ENCODE data around the gene FAM193A.
"Not testable (repeated sequence)": the region's sequence is repeated elsewhere in the genome, so short reads cannot be mapped to it uniquely, and the experiment has no call there.

Gene FAM193A

GRCh38 chr4:2733844-2734574 lies 197.6 kb downstream of the FAM193A start:
- Histone ChIP-seq H2BK120ac (ENCODE audit: low read depth, low read length) (no peak overlapping the region), H3K23ac (ENCODE audit: low read length in 2 of 2) (no peak overlapping the region), H2BK12ac (ENCODE audit: low read length in 2 of 2) (no peak overlapping the region), H3K79me1 (replicated peaks; ENCODE audit: low read length, poor library complexity, severe bottlenecking) (peaks cover 11% of the 10 kb centered on the region), H3K27ac (ENCODE audit: low read length, poor library complexity, severe bottlenecking) (no peak overlapping the region), H3K4me2 (ENCODE audit: low read length, poor library complexity, severe bottlenecking) (no peak overlapping the region), H3K36me3 (ENCODE audit: control insufficient read depth in 1 of 2, insufficient read depth in 2 of 2, low read depth in 1 of 2, low read length in 2 of 2) (peaks cover 39 to 50% of the 10 kb centered on the region in 2 experiments), H2AFZ (ENCODE audit: low read depth, low read length) (no peak overlapping the region), H2BK5ac (ENCODE audit: low read depth, low read length, poor library complexity, severe bottlenecking) (no peak overlapping the region), H3K4ac (ENCODE audit: low read depth in 1 of 2, low read length in 2 of 2) (no peak overlapping the region), H4K91ac (ENCODE audit: low read length) (no peak overlapping the region), H3K9me3 (ENCODE audit: control insufficient read depth, low read length) (peaks cover 11% of the 10 kb centered on the region), H3K4me1 (ENCODE audit: control insufficient read depth, insufficient read depth, low read depth, low read length) (peaks cover 5% of the 10 kb centered on the region), H3K9ac (ENCODE audit: low read length) (no peak overlapping the region), H3K14ac (ENCODE audit: low read length in 2 of 2) (no peak overlapping the region), H3K27me3 (ENCODE audit: control insufficient read depth in 1 of 2, insufficient read depth in 1 of 2, low read length in 2 of 2) (no peaks in the 10 kb centered on the region), H3K18ac (ENCODE audit: low read depth in 1 of 2, low read length in 2 of 2) (no peak overlapping the region), H2BK15ac (ENCODE audit: low read depth, poor library complexity, severe bottlenecking) (no peak overlapping the region), H2AK5ac (ENCODE audit: low read length, severe bottlenecking) (no peak overlapping the region), H4K8ac (ENCODE audit: low read length) (peak overlapping the region; percentile 47), H3K4me3 (ENCODE audit: insufficient read depth in 1 of 2, low read depth in 1 of 2, low read length in 2 of 2) (no peak overlapping the region)
- 100% methylated on average over 1 of the region's 2 CpGs for WGBS
- no peak for DNase-seq

GRCh38 chr4:2734612-2735011 lies 198.2 kb downstream of the FAM193A start:
- no peak overlapping the region for H2AK5ac ChIP-seq (ENCODE audit: low read length, severe bottlenecking)

DNA sequence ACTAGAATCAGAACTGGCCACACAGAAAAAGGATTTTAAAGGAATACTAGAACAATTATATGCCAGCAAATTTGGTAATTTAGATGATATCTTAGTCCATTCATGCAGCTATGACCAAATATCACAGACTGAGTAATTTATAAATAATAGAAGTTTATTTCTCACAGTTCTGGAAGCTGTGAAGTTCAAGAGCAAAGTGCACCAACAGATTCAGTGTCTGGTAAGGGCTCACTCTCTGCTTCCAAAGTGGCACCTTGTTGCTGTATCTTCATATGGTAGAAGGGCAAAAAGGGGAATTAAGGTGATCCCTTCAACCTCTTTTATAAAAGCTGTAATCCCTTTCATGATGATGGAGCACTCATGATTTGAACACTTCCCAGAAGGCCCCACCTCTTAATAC lies 199.4 kb downstream of the FAM193A start:
- no peak overlapping the region for H3K9ac ChIP-seq (ENCODE audit: low read length)
- peaks cover 11% of the 10 kb centered on the region for H3K9me3 ChIP-seq (ENCODE audit: control insufficient read depth, low read length)
- H3K36me3 ChIP-seq (ENCODE audit: control insufficient read depth in 1 of 2, insufficient read depth in 2 of 2, low read depth in 1 of 2, low read length in 2 of 2): peaks cover 28 to 43% of the 10 kb centered on the region in 2 experiments
- H3K14ac ChIP-seq (ENCODE audit: low read length in 2 of 2): no peak overlapping the region
- H3K4ac ChIP-seq (ENCODE audit: low read depth in 1 of 2, low read length in 2 of 2): no peak overlapping the region
- H3K4me2 ChIP-seq (ENCODE audit: low read length, poor library complexity, severe bottlenecking): no peak overlapping the region
- H3K4me3 ChIP-seq (ENCODE audit: insufficient read depth in 1 of 2, low read depth in 1 of 2, low read length in 2 of 2): no peak overlapping the region
- no peak overlapping the region for H2BK120ac ChIP-seq (ENCODE audit: low read depth, low read length)
- no peaks in the 10 kb centered on the region for H3K27me3 ChIP-seq (ENCODE audit: control insufficient read depth in 1 of 2, insufficient read depth in 1 of 2, low read length in 2 of 2)
- no peak overlapping the region for H3K27ac ChIP-seq (ENCODE audit: low read length, poor library complexity, severe bottlenecking)
- H2BK12ac ChIP-seq (ENCODE audit: low read length in 2 of 2): no peak overlapping the region
- no peak overlapping the region for H3K18ac ChIP-seq (ENCODE audit: low read depth in 1 of 2, low read length in 2 of 2)
- no peak overlapping the region for H2BK15ac ChIP-seq (ENCODE audit: low read depth, poor library complexity, severe bottlenecking)
- H2AK5ac ChIP-seq (ENCODE audit: low read length, severe bottlenecking): no peak overlapping the region
- no peak overlapping the region for H4K91ac ChIP-seq (ENCODE audit: low read length)
- H2AFZ ChIP-seq (ENCODE audit: low read depth, low read length): no peak overlapping the region
- no peak overlapping the region for H4K8ac ChIP-seq (ENCODE audit: low read length)
- H2BK5ac ChIP-seq (ENCODE audit: low read depth, low read length, poor library complexity, severe bottlenecking): no peak overlapping the region
- no peak for DNase-seq
- no peak overlapping the region for H3K23ac ChIP-seq (ENCODE audit: low read length in 2 of 2)
- peaks cover 7% of the 10 kb centered on the region for H3K79me1 ChIP-seq (replicated peaks; ENCODE audit: low read length, poor library complexity, severe bottlenecking)
- H3K4me1 ChIP-seq (ENCODE audit: control insufficient read depth, insufficient read depth, low read depth, low read length): peaks cover 5% of the 10 kb centered on the region

More at GRCh38 chr4:2734612-2735011, 198.2 kb downstream of the FAM193A start:
- Histone ChIP-seq H3K23ac (ENCODE audit: low read length in 2 of 2) (no peak overlapping the region), H3K14ac (ENCODE audit: low read length in 2 of 2) (no peak overlapping the region), H4K91ac (ENCODE audit: low read length) (no peak overlapping the region), H3K4me1 (ENCODE audit: control insufficient read depth, insufficient read depth, low read depth, low read length) (peaks cover 5% of the 10 kb centered on the region), H3K18ac (ENCODE audit: low read depth in 1 of 2, low read length in 2 of 2) (no peak overlapping the region), H3K4ac (ENCODE audit: low read depth in 1 of 2, low read length in 2 of 2) (no peak overlapping the region), H2BK15ac (ENCODE audit: low read depth, poor library complexity, severe bottlenecking) (no peak overlapping the region), H3K36me3 (ENCODE audit: control insufficient read depth in 1 of 2, insufficient read depth in 2 of 2, low read depth in 1 of 2, low read length in 2 of 2) (peaks cover 33 to 44% of the 10 kb centered on the region in 2 experiments), H3K4me2 (ENCODE audit: low read length, poor library complexity, severe bottlenecking) (no peak overlapping the region), H4K8ac (ENCODE audit: low read length) (no peak overlapping the region), H3K9me3 (ENCODE audit: control insufficient read depth, low read length) (peaks cover 11% of the 10 kb centered on the region), H3K27ac (ENCODE audit: low read length, poor library complexity, severe bottlenecking) (no peak overlapping the region), H3K79me1 (replicated peaks; ENCODE audit: low read length, poor library complexity, severe bottlenecking) (peaks cover 7% of the 10 kb centered on the region), H3K4me3 (ENCODE audit: insufficient read depth in 1 of 2, low read depth in 1 of 2, low read length in 2 of 2) (no peak overlapping the region), H2AFZ (ENCODE audit: low read depth, low read length) (no peak overlapping the region), H3K27me3 (ENCODE audit: control insufficient read depth in 1 of 2, insufficient read depth in 1 of 2, low read length in 2 of 2) (no peaks in the 10 kb centered on the region), H2BK120ac (ENCODE audit: low read depth, low read length) (no peak overlapping the region), H2BK5ac (ENCODE audit: low read depth, low read length, poor library complexity, severe bottlenecking) (no peak overlapping the region), H3K9ac (ENCODE audit: low read length) (no peak overlapping the region), H2BK12ac (ENCODE audit: low read length in 2 of 2) (no peak overlapping the region)
- no peak for DNase-seq
- 100% methylated on average over 1 of the region's 1 CpG for WGBS

GRCh38 chr4:2738296-2738695 lies 201.8 kb downstream of the FAM193A start:
- H2BK15ac ChIP-seq (ENCODE audit: low read depth, poor library complexity, severe bottlenecking); H3K23ac ChIP-seq (ENCODE audit: low read length in 2 of 2); H3K9ac ChIP-seq (ENCODE audit: low read length); H3K4me2 ChIP-seq (ENCODE audit: low read length, poor library complexity, severe bottlenecking); H2BK120ac ChIP-seq (ENCODE audit: low read depth, low read length); H2BK5ac ChIP-seq (ENCODE audit: low read depth, low read length, poor library complexity, severe bottlenecking); H3K4ac ChIP-seq (ENCODE audit: low read depth in 1 of 2, low read length in 2 of 2); H3K4me3 ChIP-seq (ENCODE audit: insufficient read depth in 1 of 2, low read depth in 1 of 2, low read length in 2 of 2); H3K18ac ChIP-seq (ENCODE audit: low read depth in 1 of 2, low read length in 2 of 2); H4K8ac ChIP-seq (ENCODE audit: low read length); H2AFZ ChIP-seq (ENCODE audit: low read depth, low read length); H3K14ac ChIP-seq (ENCODE audit: low read length in 2 of 2); H3K27me3 ChIP-seq (ENCODE audit: control insufficient read depth in 1 of 2, insufficient read depth in 1 of 2, low read length in 2 of 2); H3K27ac ChIP-seq (ENCODE audit: low read length, poor library complexity, severe bottlenecking); DNase-seq; H2BK12ac ChIP-seq (ENCODE audit: low read length in 2 of 2); H2AK5ac ChIP-seq (ENCODE audit: low read length, severe bottlenecking); H4K91ac ChIP-seq (ENCODE audit: low read length): not testable (repeated sequence)
- Histone ChIP-seq H3K4me1 (ENCODE audit: control insufficient read depth, insufficient read depth, low read depth, low read length) (peaks cover 18% of the 10 kb centered on the region), H3K9me3 (ENCODE audit: control insufficient read depth, low read length) (peaks cover 11% of the 10 kb centered on the region), H3K36me3 (ENCODE audit: control insufficient read depth in 1 of 2, insufficient read depth in 2 of 2, low read depth in 1 of 2, low read length in 2 of 2) (peaks cover 21 to 38% of the 10 kb centered on the region in 2 experiments), H3K79me1 (replicated peaks; ENCODE audit: low read length, poor library complexity, severe bottlenecking) (peaks cover 13% of the 10 kb centered on the region)
- 96% methylated on average over 2 of the region's 2 CpGs for whole genome bisulfite sequencing
